Parathyroid adenoma (tissue), 2 donors: ENCODE data around the gene KCNJ15.

Experiments used
- H2AFZ ChIP-seq: fragments of 300-600 bp; sonication (generic); one replicate; pipeline ENCODE4 v1.7.0; 2017; ENCODE audit warnings: antibody characterized with exemption, mild to moderate bottlenecking
- H3K27ac ChIP-seq: fragments of 300-600 bp; sonication (generic); one replicate; pipeline ENCODE4 v1.7.0; 2017
- H3K27me3 ChIP-seq: fragments of 300-600 bp; sonication (generic); one replicate; pipeline ENCODE4 v1.7.0; 2017; ENCODE audit warnings: low read length; ENCODE audit not compliant: control insufficient read depth, insufficient read depth
- H3K36me3 ChIP-seq: fragments of 300-600 bp; sonication (generic); one replicate; pipeline ENCODE4 v1.7.0; 2017; ENCODE audit warnings: low read length; ENCODE audit not compliant: control insufficient read depth, insufficient read depth
- H3K4me1 ChIP-seq: fragments of 300-600 bp; sonication (generic); one replicate; pipeline ENCODE4 v1.7.0; 2017; ENCODE audit warnings: control low read depth
- H3K4me2 ChIP-seq: fragments of 300-600 bp; sonication (generic); one replicate; pipeline ENCODE4 v1.7.0; 2017; ENCODE audit warnings: low read length
- H3K4me3 ChIP-seq: fragments of 300-600 bp; sonication (generic); one replicate; pipeline ENCODE4 v1.7.0; 2017; ENCODE audit warnings: low read depth, low read length
- H3K79me2 ChIP-seq: fragments of 300-600 bp; sonication (generic); one replicate; pipeline ENCODE4 v1.7.0; 2017; ENCODE audit warnings: control low read depth
- H3K9ac ChIP-seq: fragments of 300-600 bp; sonication (generic); one replicate; pipeline ENCODE4 v1.7.0; 2017; ENCODE audit warnings: mild to moderate bottlenecking
- H3K9me3 ChIP-seq: fragments of 300-600 bp; sonication (generic); one replicate; pipeline ENCODE4 v1.7.0; 2017; ENCODE audit warnings: low read length; ENCODE audit not compliant: control insufficient read depth
- TF ChIP-seq, protein P1 (sequence below): fragments of 300-600 bp; sonication (generic); IDR thresholded peaks from one replicate; pipeline ENCODE4 v1.7.0; 2017; ENCODE audit warnings: antibody characterized with exemption, mild to moderate bottlenecking
- donor health status: primary hyperparathyroidism.

Gene KCNJ15

GRCh38 chr21:38247738-38248510 lies 8.9 kb upstream of the KCNJ15 start:
- Histone ChIP-seq H3K27me3 (no peaks in the 10 kb centered on the region), H2AFZ (no peak overlapping the region), H3K9ac (no peak overlapping the region), H3K4me1 (no peaks in the 10 kb centered on the region), H3K79me2 (no peaks in the 10 kb centered on the region), H3K9me3 (no peaks in the 10 kb centered on the region), H3K27ac (no peak overlapping the region), H3K4me3 (no peak overlapping the region), H3K4me2 (no peak overlapping the region), H3K36me3 (no peaks in the 10 kb centered on the region)
- TF ChIP-seq, protein P1, sequence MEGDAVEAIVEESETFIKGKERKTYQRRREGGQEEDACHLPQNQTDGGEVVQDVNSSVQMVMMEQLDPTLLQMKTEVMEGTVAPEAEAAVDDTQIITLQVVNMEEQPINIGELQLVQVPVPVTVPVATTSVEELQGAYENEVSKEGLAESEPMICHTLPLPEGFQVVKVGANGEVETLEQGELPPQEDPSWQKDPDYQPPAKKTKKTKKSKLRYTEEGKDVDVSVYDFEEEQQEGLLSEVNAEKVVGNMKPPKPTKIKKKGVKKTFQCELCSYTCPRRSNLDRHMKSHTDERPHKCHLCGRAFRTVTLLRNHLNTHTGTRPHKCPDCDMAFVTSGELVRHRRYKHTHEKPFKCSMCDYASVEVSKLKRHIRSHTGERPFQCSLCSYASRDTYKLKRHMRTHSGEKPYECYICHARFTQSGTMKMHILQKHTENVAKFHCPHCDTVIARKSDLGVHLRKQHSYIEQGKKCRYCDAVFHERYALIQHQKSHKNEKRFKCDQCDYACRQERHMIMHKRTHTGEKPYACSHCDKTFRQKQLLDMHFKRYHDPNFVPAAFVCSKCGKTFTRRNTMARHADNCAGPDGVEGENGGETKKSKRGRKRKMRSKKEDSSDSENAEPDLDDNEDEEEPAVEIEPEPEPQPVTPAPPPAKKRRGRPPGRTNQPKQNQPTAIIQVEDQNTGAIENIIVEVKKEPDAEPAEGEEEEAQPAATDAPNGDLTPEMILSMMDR: no peak

DNA sequence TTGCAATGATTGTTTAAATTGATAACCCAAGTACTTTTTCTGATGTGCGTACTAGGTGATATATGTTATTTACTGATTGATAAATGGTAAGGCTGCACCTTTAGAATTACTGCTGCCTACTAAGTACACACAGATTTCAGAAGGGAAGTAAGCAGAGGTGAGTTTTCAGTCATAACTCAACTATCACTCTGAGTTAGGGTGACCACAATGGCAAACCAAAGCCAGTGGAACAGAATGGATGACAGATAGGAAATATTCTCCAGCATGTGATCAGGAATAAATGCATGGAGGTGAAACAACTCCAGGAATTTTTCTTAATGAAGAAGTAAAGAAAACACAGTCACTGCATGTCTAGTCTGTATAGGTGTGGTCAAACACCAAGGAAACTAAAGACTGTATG lies 7.5 kb upstream of the KCNJ15 start:
- H3K9me3 ChIP-seq: no peaks in the 10 kb centered on the region
- TF ChIP-seq, protein P1: no peak
- H3K79me2 ChIP-seq: no peaks in the 10 kb centered on the region
- H3K27ac ChIP-seq: no peak overlapping the region
- H2AFZ ChIP-seq: no peak overlapping the region
- H3K4me1 ChIP-seq: no peaks in the 10 kb centered on the region
- H3K36me3 ChIP-seq: no peaks in the 10 kb centered on the region
- no peak overlapping the region for H3K9ac ChIP-seq
- no peak overlapping the region for H3K4me2 ChIP-seq
- no peak overlapping the region for H3K4me3 ChIP-seq
- no peaks in the 10 kb centered on the region for H3K27me3 ChIP-seq

DNA sequence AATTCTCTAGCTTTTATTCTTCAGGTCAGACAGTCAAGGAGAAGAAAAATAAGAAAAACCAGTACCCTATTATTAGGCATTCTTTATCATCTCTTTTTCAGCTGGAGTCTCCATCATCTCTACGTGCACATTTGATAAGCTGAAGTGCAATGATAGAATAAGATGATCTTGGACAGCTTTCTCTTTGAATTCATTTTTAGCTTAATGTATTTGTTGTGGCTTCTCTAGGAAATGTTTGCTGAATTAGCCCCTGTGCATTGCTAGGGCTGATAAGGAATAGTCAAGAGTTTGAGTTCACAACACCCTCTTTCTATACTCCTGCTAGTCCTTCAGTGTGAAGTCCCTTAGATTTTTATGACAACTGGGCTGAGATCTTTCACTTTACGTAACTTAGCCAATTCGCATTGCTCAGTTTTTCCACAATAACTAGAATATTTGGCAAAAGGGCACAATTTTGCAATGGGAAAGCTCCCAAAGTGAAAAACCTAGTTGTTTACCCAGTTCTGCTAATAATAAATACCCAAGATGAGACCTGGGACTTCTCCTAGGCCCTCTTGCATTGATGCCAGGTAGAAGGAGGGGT lies 7.0 kb upstream of the KCNJ15 start:
- Histone ChIP-seq H3K36me3 (no peaks in the 10 kb centered on the region), H3K4me3 (no peak overlapping the region), H3K4me2 (no peak overlapping the region), H2AFZ (no peak overlapping the region), H3K27ac (no peak overlapping the region), H3K9me3 (no peaks in the 10 kb centered on the region), H3K9ac (no peak overlapping the region), H3K27me3 (no peaks in the 10 kb centered on the region), H3K4me1 (no peaks in the 10 kb centered on the region), H3K79me2 (no peaks in the 10 kb centered on the region)
- TF ChIP-seq, protein P1: no peak

- Histone ChIP-seq H3K36me3 (no peaks in the 10 kb centered on the region), H3K27me3 (no peaks in the 10 kb centered on the region), H3K4me2 (no peak overlapping the region), H3K4me1 (no peaks in the 10 kb centered on the region), H3K4me3 (no peak overlapping the region), H3K27ac (no peak overlapping the region), H3K79me2 (no peaks in the 10 kb centered on the region), H2AFZ (no peak overlapping the region), H3K9ac (no peak overlapping the region), H3K9me3 (no peaks in the 10 kb centered on the region)
- TF ChIP-seq, protein P1: no peak
These were observed 5.8 kb upstream of the KCNJ15 start for GRCh38 chr21:38250991-38251418.

DNA sequence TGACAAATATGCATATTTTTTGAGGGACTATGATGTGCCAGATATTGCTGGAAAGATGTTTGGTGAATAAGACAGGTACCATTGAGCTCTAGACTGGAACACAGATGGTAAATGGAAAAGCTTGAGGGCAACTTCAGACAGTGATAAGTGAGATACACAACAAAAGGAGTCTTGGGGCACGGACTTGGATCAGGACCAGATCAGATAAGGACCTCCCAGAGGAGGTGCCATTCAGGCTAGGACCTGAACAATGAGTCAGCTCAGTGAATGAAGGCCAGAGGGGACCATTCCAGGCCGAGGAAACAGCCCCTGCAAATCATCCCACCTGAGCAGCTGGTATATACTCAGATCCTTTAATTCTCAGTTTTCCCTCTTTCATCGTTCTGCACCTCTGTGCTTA lies 1.8 kb upstream of the KCNJ15 start:
- Histone ChIP-seq H3K36me3 (no peaks in the 10 kb centered on the region), H3K27me3 (no peaks in the 10 kb centered on the region), H3K79me2 (no peaks in the 10 kb centered on the region), H3K27ac (no peak overlapping the region), H2AFZ (no peak overlapping the region), H3K4me3 (no peak overlapping the region), H3K4me2 (no peak overlapping the region), H3K9me3 (no peaks in the 10 kb centered on the region), H3K9ac (no peak overlapping the region), H3K4me1 (no peaks in the 10 kb centered on the region)
- TF ChIP-seq, protein P1: no peak
